ENCODE results near the gene HYAL3.
A peak's percentile ranks its signal among the peaks of the same experiment; 100 is the strongest.

DNA sequence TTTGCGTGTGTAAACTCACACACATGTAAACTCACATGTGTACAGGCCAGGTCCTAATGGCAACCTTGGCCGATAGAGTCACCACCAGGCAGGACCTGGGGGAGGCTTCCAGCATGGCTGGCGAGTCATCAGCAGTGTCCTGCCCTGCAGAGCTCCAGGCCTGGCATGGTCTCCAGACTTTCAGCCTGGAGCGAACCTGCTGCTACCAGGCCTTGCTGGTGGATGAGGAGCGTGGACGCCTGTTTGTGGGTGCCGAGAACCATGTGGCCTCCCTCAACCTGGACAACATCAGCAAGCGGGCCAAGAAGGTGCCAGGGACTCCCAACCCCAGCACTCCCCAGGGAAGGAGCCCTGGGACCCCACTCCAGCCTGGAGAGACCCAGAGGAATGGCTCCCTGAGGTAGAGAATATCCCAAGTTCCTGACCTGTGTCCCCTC, 29.2 kb downstream of the HYAL3 start:
- TF ChIP-seq POLR2AphosphoS5 (IDR thresholded peaks at IDR 0.05), result peak in 1 of 3 donors; percentile 16
- TF ChIP-seq, protein P1, sequence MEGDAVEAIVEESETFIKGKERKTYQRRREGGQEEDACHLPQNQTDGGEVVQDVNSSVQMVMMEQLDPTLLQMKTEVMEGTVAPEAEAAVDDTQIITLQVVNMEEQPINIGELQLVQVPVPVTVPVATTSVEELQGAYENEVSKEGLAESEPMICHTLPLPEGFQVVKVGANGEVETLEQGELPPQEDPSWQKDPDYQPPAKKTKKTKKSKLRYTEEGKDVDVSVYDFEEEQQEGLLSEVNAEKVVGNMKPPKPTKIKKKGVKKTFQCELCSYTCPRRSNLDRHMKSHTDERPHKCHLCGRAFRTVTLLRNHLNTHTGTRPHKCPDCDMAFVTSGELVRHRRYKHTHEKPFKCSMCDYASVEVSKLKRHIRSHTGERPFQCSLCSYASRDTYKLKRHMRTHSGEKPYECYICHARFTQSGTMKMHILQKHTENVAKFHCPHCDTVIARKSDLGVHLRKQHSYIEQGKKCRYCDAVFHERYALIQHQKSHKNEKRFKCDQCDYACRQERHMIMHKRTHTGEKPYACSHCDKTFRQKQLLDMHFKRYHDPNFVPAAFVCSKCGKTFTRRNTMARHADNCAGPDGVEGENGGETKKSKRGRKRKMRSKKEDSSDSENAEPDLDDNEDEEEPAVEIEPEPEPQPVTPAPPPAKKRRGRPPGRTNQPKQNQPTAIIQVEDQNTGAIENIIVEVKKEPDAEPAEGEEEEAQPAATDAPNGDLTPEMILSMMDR (IDR thresholded peaks at IDR 0.05), result no peak
